Heart left ventricle (tissue), 16 donors: ENCODE data around the gene FERMT3. TPM values are rescaled to one million over a fixed set of nuclear protein-coding genes. Genes with fewer than 3 reads are reported as not detected.
A peak's percentile ranks its signal among the peaks of the same experiment; 100 is the strongest.

Source experiments
- ATAC-seq, 4 donors: fragments of 200-7000 bp; cut with Tn5 transposase; one replicate each; pipeline ENCODE4 v1.9.1; 2020 to 2022; ENCODE audit warnings: moderate library complexity in 4 of 4, mild to moderate bottlenecking in 3 of 4, moderate number of reproducible peaks in 1 of 4
- DNase-seq, 5 donors: peaks; one replicate each; pipeline ENCODE4 v3.0.0-alpha.2; 2020
- H3K27ac ChIP-seq, 12 donors: fragments of 200-600 bp; sonication (generic) in 4 of 12; one replicate each; pipeline versions ENCODE4 v1.5.0 to v1.8.0; 2016 to 2022; ENCODE audit warnings: mild to moderate bottlenecking in 2 of 12
- H3K27me3 ChIP-seq, 9 donors: fragments of 200-600 bp; sonication (generic) in 2 of 9; one replicate each; pipeline versions ENCODE4 v1.5.1 to v1.8.0; 2016 to 2022; ENCODE audit warnings: mild to moderate bottlenecking in 3 of 9
- H3K36me3 ChIP-seq, 9 donors: fragments of 200-600 bp; sonication (generic) in 2 of 9; one replicate each; pipeline versions ENCODE4 v1.5.0 to v1.8.0; 2018 to 2022; ENCODE audit warnings: mild to moderate bottlenecking in 2 of 9
- H3K4me1 ChIP-seq, 12 donors: fragments of 200-600 bp; sonication (generic) in 4 of 12; one replicate each; pipeline versions ENCODE4 v1.5.0 to v1.8.0; 2016 to 2022; ENCODE audit warnings: mild to moderate bottlenecking in 3 of 12
- H3K4me3 ChIP-seq, 12 donors: fragments of 200-600 bp; sonication (generic) in 4 of 12; one replicate each; pipeline versions ENCODE4 v1.5.0 to v1.8.0; 2017 to 2022; ENCODE audit warnings: mild to moderate bottlenecking in 9 of 12, moderate library complexity in 4 of 12
- H3K9me3 ChIP-seq, 12 donors: fragments of 200-600 bp; sonication (generic) in 4 of 12; one replicate each; pipeline versions ENCODE4 v1.5.0 to v1.8.0; 2016 to 2022; ENCODE audit warnings: mild to moderate bottlenecking in 1 of 12
- CTCF ChIP-seq, 12 donors: fragments of 200-600 bp; sonication (generic) in 4 of 12; IDR thresholded peaks; one replicate each; pipeline versions ENCODE4 v1.5.0 to v1.8.0; 2018 to 2022; ENCODE audit warnings: antibody characterized with exemption in 12 of 12, mild to moderate bottlenecking in 5 of 12
- POLR2A ChIP-seq, 2 donors: fragments of 450-650 bp; IDR thresholded peaks; one replicate each; pipeline ENCODE4 v1.6.1; 2017; ENCODE audit warnings: antibody characterized with exemption in 2 of 2, mild to moderate bottlenecking in 2 of 2, moderate library complexity in 2 of 2
- WGBS, 4 donors: extraction: QIAGEN DNeasy Blood & Tissue Kit in 2 of 4; methylation state at CpG; one replicate each; pipeline versions ENCODE4 v1.1.5 to v1.1.7; 2013 to 2018; 5-methylcytosine and 5-hydroxymethylcytosine counted together
- intact Hi-C, 10 donors: fragments of 100-400 bp; cut with DNase I; formaldehyde crosslinking; loops; one replicate each; pipeline versions ENCODE4 v1.11.1 to v1.14.2; 2022
- polyA plus RNA-seq, 2 donors: library from polyadenylated mRNA; stranded (reverse); fragments of 200-250 nt; gene quantifications; one replicate each; pipeline ENCODE4 v1.2.3, GENCODE V29; 2013
- total RNA-seq, 9 donors: library from RNA; depleted of rRNA in 2 of 9; stranded (reverse); fragments of >200 nt in 2 of 9; fragmentation: NEBNext Ultra II Directional in 3 of 9; extraction: Animal tissue kit (Norgen Biotek cat#: 25700) in 3 of 9; gene quantifications; one replicate each; pipeline versions ENCODE4 v1.1.0 to v1.2.4, GENCODE V29; 2016 to 2023
- donor health status: ischemic (EF 13 %, LVEDD 7.1; RV severe dilation, severe dysfunction).
- donor health status: healthy with polysubstance abuse.
- donor health status: DM: no; HTN: yes; CAD: no.
- donor health status: DM: no; HTN: no; CAD: no.
- donor health status: ischemic (EF 25% LVEDD 6.9; RV normal size, moderate dysfunction).
- donor health status: ischemic (EF 25% LVEDD 5.7; RV mildly dilated, moderate dysfunction).
- donor health status: healthy.
- donor health status: DM: yes; HTN: yes; CAD: no.
- donor health status: ischemic (EF 35%, LVEDD 5.7; RV mildly dilated, moderate dysfunction).
- donor health status: nonischemic (EF 11% LVEDD 7.7; RV severe dilation, severe dysfunction).
- donor health status: DM: yes; HTN: yes; CAD: no.
- donor health status: PGD.
- donor health status: ischemic (EF 29% LVEDD 5.4; RV normal size, mild dysfunction).
- donor health status: nonischemic (EF 23%, LVEDD 6.1; RV moderate dilation, normal function).

Gene FERMT3
- total and polyA plus RNA-seq, 11 donors, result 2.8 to 71.5 (median 5.7) TPM

GRCh38 chr11:64232182-64232966 lies 25.9 kb downstream of the FERMT3 start:
- intact Hi-C loops, result no loop called here
- H3K36me3 ChIP-seq, result peaks cover 0 to 7% (median under 1%) of the 10 kb centered on the region in 9 donors
- no peaks in the 10 kb centered on the region for H3K9me3 ChIP-seq
- peak in 1 of 5 donors; percentile 10 for DNase-seq
- WGBS, 4 donors, result 84 to 87% (median 86%) methylated on average over 14 to 15 of the region's 15 CpGs
- no peak for ATAC-seq
- peaks cover 3 to 67% (median 46%) of the 10 kb centered on the region in 12 donors for H3K4me1 ChIP-seq
- no peak for TF ChIP-seq POLR2A (IDR thresholded peaks at IDR 0.05)
- TF ChIP-seq CTCF (IDR thresholded peaks at IDR 0.05), result no peak
- H3K27me3 ChIP-seq, result no peaks in the 10 kb centered on the region
- H3K4me3 ChIP-seq, result no peak overlapping the region
- H3K27ac ChIP-seq, result peak overlapping the region in 1 of 12 donors; percentile 43

DNA sequence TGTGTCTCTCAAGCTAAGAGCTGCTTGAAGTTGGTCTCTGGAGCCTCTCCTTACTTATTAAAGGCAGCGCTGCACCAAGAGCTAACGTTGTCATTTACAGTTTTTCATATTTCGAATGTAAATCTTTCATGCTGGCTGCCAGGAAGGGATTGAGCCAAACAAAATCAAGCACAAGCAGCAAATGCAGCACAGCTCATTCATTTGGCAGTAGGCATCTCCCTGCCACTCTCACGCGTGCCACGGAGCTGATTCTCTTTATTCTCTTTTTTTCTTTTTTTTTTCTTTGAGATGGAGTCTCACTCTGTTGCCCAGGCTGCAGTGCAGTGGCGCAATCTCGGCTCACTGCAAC lies 26.4 kb downstream of the FERMT3 start:
- no peak for ATAC-seq
- peaks cover 0 to 12% (median 6%) of the 10 kb centered on the region in 9 donors for H3K36me3 ChIP-seq
- 80 to 93% (median 89%) methylated on average over 8 of the region's 8 CpGs for WGBS, 4 donors
- peak overlapping the region in 1 of 12 donors; percentile 75 for H3K4me3 ChIP-seq
- no peaks in the 10 kb centered on the region for H3K9me3 ChIP-seq
- TF ChIP-seq CTCF (IDR thresholded peaks at IDR 0.05) (no peak), POLR2A (IDR thresholded peaks at IDR 0.05) (no peak)
- DNase-seq, result no peak
- H3K27ac ChIP-seq, result peak overlapping the region in 1 of 12 donors; percentile 91
- intact Hi-C loops, result no loop called here
- H3K27me3 ChIP-seq, result no peaks in the 10 kb centered on the region
- H3K4me1 ChIP-seq, result peaks cover 3 to 65% (median 41%) of the 10 kb centered on the region in 12 donors

GRCh38 chr11:64233913-64234586 lies 27.5 kb downstream of the FERMT3 start, which contains the start of gene VEGFB:
VEGFB (plus strand) TSS chr11:64234584; CDS start chr11:64234834, 250 bp downstream.
- ATAC-seq (peak; percentile 34 to 66 (median 58)), DNase-seq (peak; percentile 85 to 90 (median 85))
- intact Hi-C loops, result no loop called here
- H3K36me3 ChIP-seq, result peaks cover 0 to 23% (median 17%) of the 10 kb centered on the region in 9 donors
- H3K4me3 ChIP-seq, result peak within 1 kb of the TSS; percentile 71 to 93 (median 81)
- peak within 1 kb of the TSS; percentile 57 to 96 (median 92) for H3K27ac ChIP-seq
- no peaks in the 10 kb centered on the region for H3K9me3 ChIP-seq
- H3K27me3 ChIP-seq, result no peaks in the 10 kb centered on the region
- WGBS, 4 donors, result 1 to 6% (median 3%) methylated on average over 10 to 61 of the region's 62 CpGs
- H3K4me1 ChIP-seq, result peaks cover 3 to 68% (median 35%) of the 10 kb centered on the region in 12 donors
- TF ChIP-seq CTCF (IDR thresholded peaks at IDR 0.05), result peak in 1 of 12 donors; percentile 5
- peak in 1 of 2 donors; percentile 51 for TF ChIP-seq POLR2A (IDR thresholded peaks at IDR 0.05)
